ENCODE results near the gene TXNDC16. TPM values are rescaled to one million over a fixed set of nuclear protein-coding genes. Genes with fewer than 3 reads are reported as not detected.

The TXNDC16 gene
- total RNA-seq, 1 donor, result 6.9 TPM

DNA sequence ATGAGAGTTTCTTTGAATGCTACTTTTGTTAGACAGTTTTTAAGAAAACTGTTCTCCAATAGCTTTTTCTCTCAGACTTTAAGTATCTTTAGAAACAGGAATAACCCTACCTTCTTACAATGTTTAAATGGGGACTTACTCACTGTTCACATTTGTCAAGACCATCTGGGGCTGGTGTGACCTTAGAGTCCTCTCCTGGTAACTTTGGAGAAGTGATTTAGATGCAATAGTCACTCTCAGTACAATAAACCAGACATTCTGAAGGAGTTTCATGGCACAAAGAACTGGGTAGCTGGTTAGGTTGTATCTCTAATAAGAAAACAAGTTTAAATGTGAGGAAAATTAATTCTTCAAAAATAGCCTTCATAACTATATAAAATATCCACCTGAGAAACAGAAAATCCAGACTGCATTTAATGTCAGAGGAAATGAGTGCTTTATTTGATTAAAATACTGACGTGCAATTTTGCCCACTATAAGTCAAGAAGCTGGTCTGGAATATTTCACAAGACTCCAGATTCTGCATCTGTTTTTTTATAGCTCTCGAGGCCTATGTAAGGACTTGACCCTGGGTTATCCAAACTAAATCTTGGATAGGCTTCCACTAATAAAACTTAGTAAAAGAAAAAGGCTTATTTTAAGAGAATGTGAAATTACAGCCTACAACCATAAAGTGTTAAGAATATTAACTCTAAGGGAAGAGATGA lies 129.5 kb downstream of the TXNDC16 start:
- no peak overlapping the region for H3K4me3 ChIP-seq (ENCODE audit: low read depth, low read length)
- TF ChIP-seq, protein P1, sequence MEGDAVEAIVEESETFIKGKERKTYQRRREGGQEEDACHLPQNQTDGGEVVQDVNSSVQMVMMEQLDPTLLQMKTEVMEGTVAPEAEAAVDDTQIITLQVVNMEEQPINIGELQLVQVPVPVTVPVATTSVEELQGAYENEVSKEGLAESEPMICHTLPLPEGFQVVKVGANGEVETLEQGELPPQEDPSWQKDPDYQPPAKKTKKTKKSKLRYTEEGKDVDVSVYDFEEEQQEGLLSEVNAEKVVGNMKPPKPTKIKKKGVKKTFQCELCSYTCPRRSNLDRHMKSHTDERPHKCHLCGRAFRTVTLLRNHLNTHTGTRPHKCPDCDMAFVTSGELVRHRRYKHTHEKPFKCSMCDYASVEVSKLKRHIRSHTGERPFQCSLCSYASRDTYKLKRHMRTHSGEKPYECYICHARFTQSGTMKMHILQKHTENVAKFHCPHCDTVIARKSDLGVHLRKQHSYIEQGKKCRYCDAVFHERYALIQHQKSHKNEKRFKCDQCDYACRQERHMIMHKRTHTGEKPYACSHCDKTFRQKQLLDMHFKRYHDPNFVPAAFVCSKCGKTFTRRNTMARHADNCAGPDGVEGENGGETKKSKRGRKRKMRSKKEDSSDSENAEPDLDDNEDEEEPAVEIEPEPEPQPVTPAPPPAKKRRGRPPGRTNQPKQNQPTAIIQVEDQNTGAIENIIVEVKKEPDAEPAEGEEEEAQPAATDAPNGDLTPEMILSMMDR (IDR thresholded peaks at IDR 0.05; ENCODE audit: insufficient read depth, low read length), result no peak
- peak; percentile 36 for DNase-seq (ENCODE audit: low read depth)

DNA sequence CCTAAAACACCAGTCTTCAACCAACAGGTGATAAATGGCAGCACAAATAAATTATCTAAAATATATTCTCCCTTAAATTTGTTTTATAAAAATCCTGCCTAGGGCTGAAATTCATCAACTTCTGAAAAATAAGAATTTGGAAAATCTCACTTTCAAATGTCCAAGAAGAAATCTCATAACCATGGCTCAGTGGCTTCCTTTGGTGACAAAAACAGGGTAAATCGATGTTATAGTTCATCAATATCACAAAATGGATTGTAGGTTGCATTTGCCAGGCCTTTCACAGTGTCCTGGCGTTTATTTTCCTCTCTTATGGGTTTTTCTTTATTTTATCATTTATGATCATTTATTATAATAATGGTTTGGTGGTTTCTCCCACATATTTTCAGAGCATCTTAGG lies 135.2 kb downstream of the TXNDC16 start:
- no peak for DNase-seq (ENCODE audit: low read depth)

DNA sequence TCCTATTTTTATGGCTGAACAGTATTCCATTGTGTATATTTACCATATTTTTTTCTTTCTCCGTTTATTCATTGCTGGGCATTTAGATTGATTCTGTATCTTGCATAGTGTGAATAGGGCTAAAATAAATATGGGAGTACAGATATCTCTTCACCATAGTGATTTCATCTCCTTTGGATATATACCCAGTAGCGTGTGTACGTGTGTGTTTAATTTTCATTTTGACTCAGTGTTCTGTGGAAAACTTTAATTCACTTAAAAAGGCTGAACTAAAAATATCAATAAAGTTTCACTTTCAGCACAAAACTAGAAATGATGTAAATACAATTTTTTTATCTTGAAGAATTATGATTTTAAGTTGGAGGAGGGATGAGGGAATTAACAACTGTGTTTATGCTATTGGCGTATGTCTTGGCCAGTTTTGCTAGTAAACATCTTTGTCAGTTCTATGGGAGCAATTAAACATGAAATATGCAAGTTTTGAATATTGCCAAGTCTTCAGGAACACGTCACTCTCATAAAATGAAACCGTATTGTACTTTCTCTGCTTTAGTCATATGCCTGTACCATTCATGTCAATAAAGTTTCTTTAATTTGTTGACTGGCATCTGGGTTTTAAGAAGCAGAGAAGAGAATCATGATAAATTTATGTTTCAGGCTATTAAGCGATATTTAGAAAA lies 138.4 kb downstream of the TXNDC16 start:
- DNase-seq (ENCODE audit: low read depth), result peak; percentile 55
- TF ChIP-seq, protein P1 (IDR thresholded peaks at IDR 0.05; ENCODE audit: insufficient read depth, low read length), result no peak
- no peak overlapping the region for H3K4me3 ChIP-seq (ENCODE audit: low read depth, low read length)

More for the DNA sequence above, 135.2 kb downstream of the TXNDC16 start:
- no peak overlapping the region for H3K4me3 ChIP-seq (ENCODE audit: low read depth, low read length)
- TF ChIP-seq, protein P1 (IDR thresholded peaks at IDR 0.05; ENCODE audit: insufficient read depth, low read length), result no peak

DNA sequence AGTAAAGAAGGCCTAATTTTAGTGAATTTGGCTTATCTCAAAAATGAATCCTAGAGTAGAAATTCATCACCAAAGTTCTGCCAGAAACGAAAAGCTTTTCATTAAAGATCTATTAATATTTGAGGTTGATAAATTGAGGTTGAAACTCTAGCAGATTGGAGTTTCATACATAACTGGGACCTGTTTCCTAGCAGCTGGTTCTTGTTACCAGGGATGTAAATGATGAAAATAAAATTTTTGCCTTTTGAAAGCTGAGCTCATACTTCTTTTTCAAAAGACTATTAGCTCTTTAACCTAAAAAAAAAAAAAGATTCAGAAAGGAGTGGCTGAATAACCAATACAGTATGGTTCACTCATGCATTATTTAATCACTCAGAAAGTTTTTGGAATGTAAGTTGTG lies 139.9 kb downstream of the TXNDC16 start:
- DNase-seq (ENCODE audit: low read depth), result peak; percentile 61
- TF ChIP-seq, protein P1 (IDR thresholded peaks at IDR 0.05; ENCODE audit: insufficient read depth, low read length), result no peak
- H3K4me3 ChIP-seq (ENCODE audit: low read depth, low read length), result no peak overlapping the region

DNA sequence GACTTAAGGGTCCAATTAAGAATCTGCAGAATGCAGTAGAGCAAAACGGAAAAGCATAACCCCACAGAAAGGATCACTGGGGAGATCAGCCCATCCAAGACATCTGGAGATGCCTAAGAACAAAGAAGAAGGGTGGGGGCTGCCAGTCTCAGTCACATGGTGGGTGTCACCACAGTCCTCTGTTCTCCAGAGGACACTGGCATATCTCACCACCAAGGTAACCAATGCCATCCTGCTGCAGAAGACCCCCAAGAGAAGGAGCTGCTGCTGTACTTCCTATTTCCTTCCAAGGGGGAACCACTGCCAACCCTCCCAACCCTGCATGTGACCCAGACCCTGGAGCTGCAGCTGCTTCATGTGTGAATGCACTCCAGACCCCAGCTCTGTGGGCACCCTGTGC lies 147.0 kb downstream of the TXNDC16 start:
- DNase-seq (ENCODE audit: low read depth), result no peak
- TF ChIP-seq, protein P1 (IDR thresholded peaks at IDR 0.05; ENCODE audit: insufficient read depth, low read length), result no peak
- H3K4me3 ChIP-seq (ENCODE audit: low read depth, low read length), result no peak overlapping the region

DNA sequence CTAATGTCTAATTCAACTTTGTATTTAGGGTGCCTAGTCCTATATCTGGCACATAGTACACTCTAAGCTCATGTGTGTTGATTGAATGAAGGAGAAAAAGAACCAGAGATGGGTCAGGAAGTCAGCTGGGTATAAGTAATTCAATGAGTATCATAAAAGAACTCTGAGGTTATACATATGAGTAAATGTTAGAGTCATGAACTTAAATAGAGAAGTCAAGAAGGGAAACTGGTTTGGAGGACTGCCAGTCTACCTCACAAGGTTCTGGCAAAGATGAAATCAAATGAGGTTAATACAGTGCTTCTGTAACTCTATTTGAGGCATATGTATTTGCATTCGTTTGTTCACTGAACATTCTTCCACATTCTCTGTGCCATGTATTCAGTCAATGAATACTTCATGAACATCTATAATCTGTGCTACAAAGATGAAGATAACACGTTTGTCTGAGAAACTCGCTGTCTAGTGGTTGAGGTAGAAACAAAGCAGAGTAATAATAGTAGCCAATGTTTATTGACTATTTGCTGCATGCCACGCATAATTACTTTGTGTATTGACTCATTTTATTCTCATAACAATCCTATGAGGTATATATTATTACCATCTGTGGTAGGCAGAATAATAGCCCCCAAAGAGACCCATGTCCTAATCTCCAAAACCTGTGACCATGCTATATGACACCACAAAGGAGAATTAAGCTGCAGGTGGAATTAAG lies 149.3 kb downstream of the TXNDC16 start:
- no peak overlapping the region for H3K4me3 ChIP-seq (ENCODE audit: low read depth, low read length)
- peak; percentile 66 for DNase-seq (ENCODE audit: low read depth)
- TF ChIP-seq, protein P1 (IDR thresholded peaks at IDR 0.05; ENCODE audit: insufficient read depth, low read length), result no peak

All from fibroblast of the aortic adventitia (primary cell).